Keratinocyte (primary cell): ENCODE results near the gene PARVA.

Experiments used
- CTCF ChIP-seq, 3 experiments: IDR thresholded peaks in 1 of 3; conservative IDR thresholded peaks in 1 of 3; optimal IDR thresholded peaks in 1 of 3; 2 replicates in 2 of 3; 3 replicates in 1 of 3; pipeline versions ENCODE3 to v1.5.1; 2011; ENCODE audit warnings: low read length in 3 of 3, mild to moderate bottlenecking in 3 of 3, moderate library complexity in 2 of 3, control low read depth in 1 of 3, inconsistent platforms in 1 of 3; ENCODE audit not compliant: insufficient read depth in 2 of 3; ENCODE audit errors: extremely low read depth in 1 of 3
- EZH2 ChIP-seq: IDR thresholded peaks from one replicate; pipeline ENCODE4 v1.6.1; 2012; ENCODE audit warnings: inconsistent platforms, mild to moderate bottlenecking, low read length, moderate library complexity

GRCh38 chr11:12569499-12570425 is 192.4 kb downstream of the PARVA start:
- TF ChIP-seq CTCF (optimal IDR thresholded peaks at IDR 0.05 in 1 of 3, IDR thresholded peaks at IDR 0.05 in 1 of 3, conservative IDR thresholded peaks at IDR 0.05 in 1 of 3; ENCODE audit: extremely low read depth in 1 of 3, insufficient read depth in 2 of 3, low read length in 3 of 3) (no peak), EZH2 (no peak)
